PC-3 (cell line): Measurements from ENCODE around the gene SERPINF2. TPM values are rescaled to one million over a fixed set of nuclear protein-coding genes. Genes with fewer than 3 reads are reported as not detected.

Experiments
- ATAC-seq: fragments of 200-7000 bp; cut with Tn5 transposase; 2 replicates; pipeline ENCODE4 v1.9.1; 2020; ENCODE audit warnings: mild to moderate bottlenecking, moderate library complexity
- BruUV-seq: library from RNA; stranded (reverse); fragments of 400-500 nt; replicated peaks from 2 replicates; lab custom pipeline; 2021; lab: Mats Ljungman, UMichigan
- CTCF ChIA-PET: fragments of 300-600 bp; sonication (Branson Sonifier 250); formaldehyde crosslinking; loops from one replicate; lab custom pipeline; 2022; ENCODE audit warnings: antibody characterized with exemption; lab: Charles Lee
- POLR2A ChIA-PET: fragments of 300-600 bp; sonication (Branson Sonifier 250); formaldehyde crosslinking; loops from one replicate; lab custom pipeline; 2022; ENCODE audit warnings: antibody characterized with exemption; ENCODE audit not compliant: unreplicated experiment; lab: Charles Lee
- DNase-seq: peaks from one replicate; pipeline ENCODE4 v3.0.0-alpha.2; 2015
- H2AFZ ChIP-seq: fragments of 300-600 bp; sonication (generic); 2 replicates; pipeline ENCODE4 v1.6.0; 2016; ENCODE audit warnings: antibody characterized with exemption, low read length
- H3F3A ChIP-seq: fragments of 300-600 bp; sonication (generic); one replicate; pipeline ENCODE4 v1.6.0; 2017; ENCODE audit warnings: antibody characterized with exemption, low read length, control low read depth, mild to moderate bottlenecking; ENCODE audit not compliant: unreplicated experiment
- H3K27ac ChIP-seq: fragments of 300-600 bp; sonication (generic); 2 replicates; pipeline ENCODE4 v1.5.1; 2016; ENCODE audit warnings: mild to moderate bottlenecking, low read length
- H3K27me3 ChIP-seq: fragments of 300-600 bp; sonication (generic); 2 replicates; pipeline ENCODE4 v1.6.1; 2016; ENCODE audit warnings: low read length, mixed read lengths
- H3K36me3 ChIP-seq: fragments of 300-600 bp; sonication (generic); 2 replicates; pipeline ENCODE4 v1.6.1; 2016; ENCODE audit warnings: low read depth, mixed run types, low read length, mixed read lengths
- H3K4me1 ChIP-seq: fragments of 300-600 bp; sonication (generic); 2 replicates; pipeline ENCODE4 v1.5.1; 2016; ENCODE audit warnings: low read length; ENCODE audit not compliant: insufficient read depth
- H3K4me2 ChIP-seq: fragments of 300-600 bp; sonication (generic); 2 replicates; pipeline ENCODE4 v1.6.0; 2016; ENCODE audit warnings: low read length
- H3K4me3 ChIP-seq: fragments of 300-600 bp; sonication (generic); 2 replicates; pipeline ENCODE4 v1.5.1; 2016; ENCODE audit warnings: mild to moderate bottlenecking, low read length, mixed read lengths
- H3K79me2 ChIP-seq: fragments of 300-600 bp; sonication (generic); 2 replicates; pipeline ENCODE4 v1.6.1; 2017; ENCODE audit warnings: low read length, mixed read lengths
- H3K9ac ChIP-seq: fragments of 300-600 bp; sonication (generic); 2 replicates; pipeline ENCODE4 v1.6.0; 2016; ENCODE audit warnings: mild to moderate bottlenecking, low read length
- H3K9me2 ChIP-seq: fragments of 300-600 bp; sonication (generic); replicated peaks from 2 replicates; pipeline ENCODE4 v1.6.1; 2016; ENCODE audit warnings: mixed run types, low read length, mixed read lengths
- H3K9me3 ChIP-seq: fragments of 300-600 bp; sonication (generic); 2 replicates; pipeline ENCODE4 v1.6.1; 2016; ENCODE audit warnings: low read length, mixed read lengths
- H4K20me1 ChIP-seq: fragments of 300-600 bp; sonication (generic); 2 replicates; pipeline ENCODE4 v1.6.1; 2016; ENCODE audit warnings: low read length, mixed read lengths
- CTCF ChIP-seq: fragments of 300-600 bp; sonication (generic); conservative IDR thresholded peaks from 2 replicates; pipeline ENCODE4 v1.5.1; 2017; ENCODE audit warnings: antibody characterized with exemption, low read depth, mild to moderate bottlenecking, low read length
- EZH2 ChIP-seq: fragments of 300-600 bp; sonication (generic); IDR thresholded peaks from one replicate; pipeline ENCODE4 v1.6.1; 2017; ENCODE audit warnings: antibody characterized with exemption, mild to moderate bottlenecking, low read length; ENCODE audit not compliant: unreplicated experiment
- EZH2phosphoT487 ChIP-seq: fragments of 300-600 bp; sonication (generic); IDR thresholded peaks from 2 replicates; pipeline ENCODE4 v1.6.1; 2018; ENCODE audit warnings: mild to moderate bottlenecking, antibody characterized with exemption, low read length, borderline replicate concordance
- intact Hi-C: fragments of 100-400 bp; cut with micrococcal nuclease; formaldehyde crosslinking; loops from 2 replicates; pipeline ENCODE4 v1.9.0; 2023
- total RNA-seq: library from RNA; depleted of rRNA; stranded (reverse); fragments of >200 nt; gene quantifications from 2 replicates; pipeline ENCODE4 v1.2.3, GENCODE V29; 2014

Gene SERPINF2
- total RNA-seq, 1 experiment from 2014 or later = 2.5 TPM

GRCh38 chr17:1776328-1776727 is 33.7 kb downstream of the SERPINF2 start:
- ChIA-PET POLR2A (no interaction called here), CTCF (no interaction called here)
- intact Hi-C loops = no loop called here
- no peaks in the 10 kb centered on the region for H3K79me2 ChIP-seq
- no peak overlapping the region for H3K9ac ChIP-seq
- no peaks in the 10 kb centered on the region for H3K9me3 ChIP-seq
- no peaks in the 10 kb centered on the region for H3K9me2 ChIP-seq
- no peaks in the 10 kb centered on the region for H3K36me3 ChIP-seq
- H3F3A ChIP-seq = no peaks in the 10 kb centered on the region
- no peak overlapping the region for H2AFZ ChIP-seq
- H3K4me2 ChIP-seq = no peak overlapping the region
- H3K27ac ChIP-seq = no peak overlapping the region
- ATAC-seq (no peak), DNase-seq (no peak)
- peaks cover 11% of the 10 kb centered on the region for H3K4me1 ChIP-seq
- TF ChIP-seq EZH2 = no peak
- TF ChIP-seq EZH2phosphoT487 = no peak
- TF ChIP-seq CTCF = no peak
- H3K4me3 ChIP-seq = no peak overlapping the region
- H4K20me1 ChIP-seq = no peaks in the 10 kb centered on the region
- H3K27me3 ChIP-seq = no peaks in the 10 kb centered on the region
- BruUV-seq = no TSS peak

GRCh38 chr17:1776857-1777256 is 34.2 kb downstream of the SERPINF2 start:
- no peaks in the 10 kb centered on the region for H4K20me1 ChIP-seq
- POLR2A ChIA-PET = no interaction called here
- H3K27ac ChIP-seq = no peak overlapping the region
- CTCF ChIA-PET = no interaction called here
- intact Hi-C loops = no loop called here
- H3K4me3 ChIP-seq = no peak overlapping the region
- DNase-seq (no peak), ATAC-seq (no peak)
- no peaks in the 10 kb centered on the region for H3F3A ChIP-seq
- TF ChIP-seq EZH2 (no peak), EZH2phosphoT487 (no peak), CTCF (no peak)
- H3K36me3 ChIP-seq = no peaks in the 10 kb centered on the region
- no peak overlapping the region for H3K9ac ChIP-seq
- no TSS peak for BruUV-seq
- H2AFZ ChIP-seq = no peak overlapping the region
- H3K79me2 ChIP-seq = no peaks in the 10 kb centered on the region
- H3K9me3 ChIP-seq = no peaks in the 10 kb centered on the region
- H3K9me2 ChIP-seq = no peaks in the 10 kb centered on the region
- no peak overlapping the region for H3K4me2 ChIP-seq
- peaks cover 11% of the 10 kb centered on the region for H3K4me1 ChIP-seq
- no peaks in the 10 kb centered on the region for H3K27me3 ChIP-seq

- intact Hi-C loops = no loop called here
- ChIA-PET CTCF (interaction anchor here (1.0 to 1.2 kb wide), 2 partner anchors 11 to 58 kb away, joined by 3 to 5 read pairs; no protein-coding TSS in a partner anchor), POLR2A (interaction anchor here (0.5 kb wide), 1 partner anchor 63 kb away, joined by 3 read pairs; no protein-coding TSS in a partner anchor)
- no peaks in the 10 kb centered on the region for H3K9me3 ChIP-seq
- H3K36me3 ChIP-seq = no peaks in the 10 kb centered on the region
- no peaks in the 10 kb centered on the region for H4K20me1 ChIP-seq
- no peak overlapping the region for H3K9ac ChIP-seq
- ATAC-seq (peak; percentile 89), DNase-seq (peak; percentile 77)
- no peaks in the 10 kb centered on the region for H3K27me3 ChIP-seq
- H3K27ac ChIP-seq = peak overlapping the region; percentile 49
- no peak for TF ChIP-seq CTCF
- TF ChIP-seq EZH2 = no peak
- no peak for TF ChIP-seq EZH2phosphoT487
- H3K4me1 ChIP-seq = peaks cover 11% of the 10 kb centered on the region
- H3K4me2 ChIP-seq = peak overlapping the region; percentile 61
- no peaks in the 10 kb centered on the region for H3K9me2 ChIP-seq
- BruUV-seq = no TSS peak
- H3K79me2 ChIP-seq = no peaks in the 10 kb centered on the region
- H3K4me3 ChIP-seq = no peak overlapping the region; the same call in 1 of the 2 replicates
- H3F3A ChIP-seq = no peaks in the 10 kb centered on the region
- peak overlapping the region; percentile 33; the same call in 1 of the 2 replicates for H2AFZ ChIP-seq
Observed at GRCh38 chr17:1779571-1780131, 37.0 kb downstream of the SERPINF2 start.
